Amniotic epithelial cell (primary cell): ENCODE measurements around the gene ZNF653.
A peak's percentile ranks its signal among the peaks of the same experiment; 100 is the strongest.

Experiments used
- DNase-seq: peaks from one replicate; pipeline ENCODE4 v3.0.0-alpha.2; 2010; ENCODE audit warnings: low read depth

Gene ZNF653

DNA sequence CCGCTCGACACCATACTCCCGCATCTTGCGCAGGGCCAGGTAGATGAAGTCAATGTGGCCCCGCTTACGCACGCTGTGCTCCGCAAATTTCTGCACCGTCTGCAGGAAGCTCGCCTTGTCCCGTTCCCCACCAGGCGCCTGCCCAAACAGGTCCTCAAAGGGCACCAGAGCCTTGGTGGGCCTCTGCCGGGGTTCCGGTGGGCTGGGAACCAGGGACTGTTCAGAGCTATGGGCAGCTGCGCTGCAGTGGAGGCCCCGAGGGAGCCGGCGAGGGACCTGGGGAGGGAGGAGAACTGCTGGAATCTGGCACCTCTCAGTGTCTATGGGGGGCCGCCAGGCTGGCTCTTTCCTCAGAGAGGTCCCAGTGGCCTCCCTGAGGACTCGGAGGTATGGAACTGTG is 8.3 kb upstream of the ZNF653 start:
- no peak for DNase-seq

GRCh38 chr19:11510444-11510843 is 4.8 kb upstream of the ZNF653 start:
- no peak for DNase-seq

GRCh38 chr19:11507370-11508078 is 1.9 kb upstream of the ZNF653 start:
- DNase-seq = no peak

DNA sequence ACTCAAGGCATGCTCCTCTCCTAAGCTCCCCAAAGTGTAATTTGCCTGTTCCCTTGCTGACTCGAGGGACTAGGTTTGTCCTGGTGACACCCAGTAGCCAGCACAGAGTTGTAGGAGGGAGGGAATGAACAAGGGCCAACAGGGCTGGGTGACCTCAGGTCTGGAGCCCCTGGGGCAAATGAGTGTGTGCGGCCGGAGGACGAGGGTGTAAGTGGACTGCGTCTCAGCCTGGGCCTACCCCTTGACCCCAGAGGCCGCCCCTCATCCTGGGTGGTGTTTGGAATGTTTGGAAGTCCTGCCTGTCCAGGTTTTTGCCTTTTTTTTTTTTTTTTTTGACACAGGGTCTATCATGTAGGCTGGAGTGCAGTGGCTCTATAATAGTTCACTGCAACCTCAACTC is 1.3 kb upstream of the ZNF653 start:
- DNase-seq = no peak

DNA sequence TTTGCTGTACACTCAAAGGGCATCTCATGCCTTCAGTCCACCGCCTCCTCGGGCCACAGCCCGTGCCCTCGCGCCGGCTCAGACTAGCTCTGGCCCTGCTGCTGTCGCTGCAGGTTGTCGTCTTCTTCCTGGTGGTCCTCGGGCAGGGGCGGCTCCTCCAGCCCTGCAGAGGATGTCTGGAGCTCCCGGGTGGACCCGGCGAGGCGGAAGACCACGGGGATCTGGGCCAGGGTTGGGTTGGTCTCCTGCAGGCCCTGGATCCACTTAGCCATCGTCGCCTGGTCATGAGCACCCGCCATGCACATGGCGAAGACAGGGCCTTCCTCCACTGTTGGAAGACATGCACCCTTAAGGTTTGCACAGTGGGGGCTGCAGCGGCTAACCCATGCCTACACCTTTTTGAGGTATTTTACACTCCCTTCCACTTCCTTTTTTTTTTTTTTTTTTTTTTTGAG is 489 bp upstream of the ZNF653 start:
- DNase-seq = peak; percentile 7

- DNase-seq = peak; percentile 90
Observed at GRCh38 chr19:11505032-11505503, 571 bp downstream of the ZNF653 start.

DNA sequence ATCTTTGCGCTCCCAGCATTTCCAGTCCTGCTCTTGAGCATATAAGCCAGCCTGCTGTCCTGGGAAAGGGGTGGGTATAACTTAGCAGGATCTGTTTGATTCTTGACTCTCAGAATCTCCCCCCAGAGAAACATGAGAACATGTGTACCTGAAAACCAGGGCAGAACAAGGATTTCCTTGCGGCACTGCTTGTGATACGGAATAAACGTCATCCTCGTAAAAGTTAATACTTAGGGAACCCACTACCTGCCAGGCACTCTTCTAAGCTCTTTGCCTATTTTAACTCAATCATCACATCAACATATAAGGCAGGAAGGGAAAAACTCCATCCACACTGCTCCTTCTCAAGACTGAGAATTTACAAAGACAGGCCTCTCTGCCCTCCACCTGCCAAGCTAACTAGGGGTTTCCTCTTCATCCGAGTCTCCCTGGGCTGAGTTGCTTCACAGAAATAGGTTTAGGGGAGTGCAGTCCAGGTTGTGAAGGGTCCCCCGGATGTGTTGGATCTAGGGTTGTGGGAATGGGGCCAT is 1.1 kb downstream of the ZNF653 start:
- DNase-seq = no peak

DNA sequence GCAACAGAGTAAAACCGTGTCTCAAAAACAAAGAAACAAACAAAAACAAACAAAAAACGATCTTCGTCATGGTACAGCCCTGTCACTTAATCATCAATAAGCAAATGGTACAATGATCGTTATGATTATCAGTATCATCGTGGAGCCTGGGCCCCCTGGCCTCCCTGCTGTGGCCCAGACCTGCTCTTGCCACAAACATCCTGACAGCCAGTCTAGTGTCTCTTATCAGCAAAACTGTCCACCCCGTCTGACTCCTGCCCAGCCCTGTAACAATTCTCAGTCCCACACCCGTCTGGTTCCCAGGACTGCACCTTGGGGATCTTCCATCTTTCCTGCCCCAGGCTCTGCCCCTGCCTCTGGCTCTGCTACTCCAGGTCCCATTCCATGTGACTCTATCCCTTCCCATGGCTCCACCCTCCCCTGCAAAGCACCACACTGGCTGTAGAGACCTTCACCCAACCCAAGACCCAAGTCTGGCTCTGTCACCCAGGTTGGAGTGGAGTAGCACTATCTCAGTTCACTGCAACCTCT is 5.7 kb downstream of the ZNF653 start:
- DNase-seq = no peak

DNA sequence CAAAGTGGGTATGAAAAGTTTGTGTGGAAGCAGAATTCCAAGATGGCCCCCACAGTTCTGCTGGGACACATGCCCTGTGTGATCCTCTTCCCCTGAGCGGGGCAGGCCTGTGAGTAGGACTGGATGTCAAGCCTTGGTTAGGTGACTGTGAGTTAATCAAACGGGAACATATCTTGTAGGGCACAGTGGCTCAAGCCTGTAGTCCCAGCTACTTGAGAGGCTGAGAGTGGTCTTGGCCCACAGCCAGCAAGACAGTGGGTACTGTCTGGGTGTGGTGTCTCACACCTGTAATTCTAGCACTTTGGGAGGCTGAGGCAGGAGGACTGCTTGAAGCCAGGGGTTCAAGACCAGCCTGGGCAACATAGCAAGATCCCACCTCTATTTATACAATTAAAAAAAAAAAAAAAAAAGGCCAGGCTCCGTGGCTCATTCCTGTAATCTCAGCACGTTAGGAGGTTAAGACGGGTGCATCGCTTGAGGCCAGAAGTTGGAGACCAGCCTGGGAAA is 6.4 kb downstream of the ZNF653 start:
- no peak for DNase-seq

DNA sequence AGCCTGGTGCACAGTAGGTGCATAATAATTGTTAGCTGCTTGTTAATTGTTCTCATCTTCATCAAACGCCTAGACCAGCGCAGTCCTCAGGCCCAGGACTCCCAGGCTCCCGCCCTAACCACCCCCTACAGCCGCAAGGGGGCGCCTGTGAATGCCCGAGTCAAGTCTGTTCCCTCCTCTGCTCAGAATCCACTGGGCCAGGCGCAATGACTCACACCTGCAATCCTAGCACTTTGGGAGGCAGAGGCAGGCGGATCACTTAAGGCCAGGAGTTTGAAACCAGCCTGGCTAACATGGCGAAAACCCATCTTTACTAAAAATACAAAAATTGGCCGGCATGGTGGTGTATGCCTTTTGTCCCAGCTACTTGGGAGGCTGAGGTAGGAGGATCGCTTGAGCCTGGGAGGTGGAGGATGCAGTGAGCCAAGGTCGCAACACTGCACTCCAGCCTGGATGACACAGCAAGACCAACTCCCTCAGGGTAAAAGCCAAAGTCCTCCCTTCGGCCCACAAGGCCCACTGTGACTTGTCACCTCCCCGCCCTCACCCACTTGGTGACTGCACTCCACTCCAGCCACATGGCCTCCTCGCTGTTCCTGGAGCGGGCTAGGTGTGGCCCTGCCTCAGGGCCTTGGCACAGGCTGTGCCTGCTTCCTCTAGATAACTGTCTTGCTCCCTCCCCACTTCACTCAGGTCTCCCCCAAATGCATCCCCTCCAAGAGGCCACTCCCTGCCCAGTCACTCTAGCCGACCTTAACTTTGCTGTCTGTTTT is 9.1 kb downstream of the ZNF653 start:
- DNase-seq = peak; percentile 85

DNA sequence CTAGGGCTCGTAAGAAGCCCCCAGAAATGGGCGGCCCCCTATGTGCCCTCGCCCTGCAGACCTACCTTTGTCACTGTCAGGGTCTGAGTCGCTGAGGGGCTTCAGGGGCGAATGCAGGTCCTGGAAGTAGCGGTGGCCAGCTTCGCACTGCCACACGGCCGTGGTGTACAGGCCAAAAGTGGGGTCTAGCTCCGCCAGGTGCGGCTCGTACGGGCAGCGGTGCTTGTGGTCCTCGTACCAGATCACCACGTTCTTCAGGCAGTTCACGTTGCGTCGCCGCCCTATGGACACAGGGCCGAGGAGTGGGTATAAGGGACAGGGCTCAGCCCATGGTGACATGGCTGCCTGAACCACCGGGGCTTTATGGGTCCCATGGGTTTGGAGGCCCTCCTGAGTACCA is 9.8 kb downstream of the ZNF653 start:
- no peak for DNase-seq

- DNase-seq = no peak
Observed at GRCh38 chr19:11495481-11495880, 10.2 kb downstream of the ZNF653 start.

DNA sequence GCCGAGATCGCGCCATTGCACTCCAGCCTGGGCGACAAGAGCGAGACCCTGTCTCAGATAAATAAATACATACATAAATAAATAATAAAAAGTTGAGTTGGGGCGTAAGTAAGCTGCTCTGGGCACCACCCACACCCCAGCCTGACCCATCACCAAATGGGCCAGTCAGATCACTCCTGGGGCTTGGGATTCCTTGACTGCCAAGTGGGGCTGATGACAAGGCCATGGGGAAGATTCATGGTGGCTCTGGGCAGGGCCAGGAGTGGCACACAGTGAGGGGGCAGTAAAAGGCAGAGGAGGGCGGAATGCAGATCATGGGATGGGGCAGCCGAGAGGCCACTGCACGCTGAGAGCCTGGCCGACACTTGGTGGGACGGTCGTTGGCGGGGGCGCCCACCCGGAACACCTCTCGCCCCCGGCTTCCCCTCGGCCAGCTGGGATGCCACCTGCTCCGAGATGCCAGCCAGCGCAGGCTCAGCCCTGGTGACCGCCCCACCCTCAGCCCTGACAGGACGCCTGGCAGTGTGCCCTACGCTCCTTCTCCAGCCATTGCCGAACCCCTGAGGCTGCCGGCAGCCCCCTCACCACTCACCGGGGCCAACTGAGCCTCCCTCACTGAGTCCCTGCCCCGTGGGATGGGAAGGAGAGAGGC is 10.9 kb downstream of the ZNF653 start:
- DNase-seq = no peak

DNA sequence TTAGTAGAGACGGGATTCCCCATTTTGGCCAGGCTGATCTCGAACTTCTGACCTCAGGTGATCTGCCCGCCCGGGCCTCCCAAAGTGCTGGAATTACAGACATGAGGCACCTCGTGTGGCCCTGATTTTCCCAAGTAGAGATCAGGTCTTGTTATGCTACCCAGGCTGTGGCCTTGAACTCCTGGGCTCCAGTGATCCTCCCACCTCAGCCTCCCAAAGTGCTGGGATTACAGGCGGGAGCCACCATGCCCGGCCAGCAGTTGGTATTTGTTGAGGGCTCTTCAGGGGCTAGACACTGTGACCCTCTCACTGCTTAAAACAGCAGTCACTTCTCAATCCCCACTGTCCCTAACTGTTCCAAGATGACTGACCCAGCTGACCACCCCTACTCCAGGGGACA is 16.3 kb downstream of the ZNF653 start:
- no peak for DNase-seq

GRCh38 chr19:11486661-11487503 is 18.8 kb downstream of the ZNF653 start:
- no peak for DNase-seq

- DNase-seq = no peak
Observed at GRCh38 chr19:11485245-11485837, 20.3 kb downstream of the ZNF653 start.

DNA sequence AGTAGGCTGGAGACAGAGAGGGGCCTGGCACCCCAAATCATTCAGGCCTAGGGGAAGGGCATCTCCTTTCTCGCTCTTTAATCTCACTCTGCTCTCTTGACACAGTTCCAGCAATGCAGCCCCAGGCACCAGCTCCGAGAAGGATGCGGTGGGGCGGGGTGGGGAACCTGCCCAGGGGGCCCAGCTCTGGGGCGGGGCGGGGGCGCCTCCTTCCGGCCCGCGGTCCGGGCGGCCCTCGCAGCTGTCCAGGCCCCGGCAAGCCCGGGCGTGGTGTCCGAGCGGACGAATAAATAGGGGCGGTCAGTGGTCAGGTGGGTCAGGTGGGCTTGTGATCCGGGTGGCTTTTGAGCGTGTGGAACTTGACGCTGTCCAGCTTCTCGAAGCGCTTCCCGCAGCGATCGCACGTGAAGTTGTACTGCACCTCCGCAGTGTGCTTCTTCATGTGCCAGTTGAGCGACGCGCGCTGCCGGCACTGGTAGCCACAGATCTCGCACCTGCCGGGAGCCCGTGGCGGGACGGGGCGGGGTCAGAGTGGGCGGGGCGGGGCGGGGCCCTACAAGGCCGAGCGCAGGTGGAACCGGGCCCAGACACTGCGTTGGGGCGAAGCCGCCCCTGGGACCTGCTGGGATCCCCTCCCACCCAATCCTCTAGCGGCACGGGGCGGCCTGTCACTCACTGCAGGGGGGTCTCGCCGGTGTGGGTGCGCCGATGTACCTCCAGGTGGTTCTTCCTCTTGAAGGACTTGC is 22.1 kb downstream of the ZNF653 start:
- DNase-seq = no peak

- peak; percentile 65 for DNase-seq
Observed at GRCh38 chr19:11482384-11483050, 23.1 kb downstream of the ZNF653 start.
